Measurements from ENCODE around the gene TOR2A. TPM values are rescaled to one million over a fixed set of nuclear protein-coding genes. Genes with fewer than 3 reads are reported as not detected.

The TOR2A gene
- total and polyA plus RNA-seq, 2 of the 8 experiments (the other 6 are each of a cell fraction or from before 2014, with no cell fraction given): 18.7 to 24.9 TPM

GRCh38 chr9:127756233-127756632 lies 21.1 kb upstream of the TOR2A start (continued):
- TF ChIP-seq RFX5 (IDR thresholded peaks at IDR 0.05; ENCODE audit: borderline replicate concordance, low read depth, low read length) (no peak), NRF1 (IDR thresholded peaks at IDR 0.05; ENCODE audit: low read depth, low read length) (no peak), GABPA (IDR thresholded peaks at IDR 0.05; ENCODE audit: borderline replicate concordance, insufficient read depth, low read length) (no peak), TEAD4 (IDR thresholded peaks at IDR 0.05; ENCODE audit: low read depth, low read length) (no peak), TAF1 (IDR thresholded peaks at IDR 0.05; ENCODE audit: low read depth, low read length) (no peak), JUND (IDR thresholded peaks at IDR 0.05; ENCODE audit: low read length) (no peak), CHD1 (IDR thresholded peaks at IDR 0.05; ENCODE audit: low read depth, low read length) (no peak), SRF (IDR thresholded peaks at IDR 0.05; ENCODE audit: low read depth, low read length) (no peak)
